H1 (cell line): ENCODE results near the gene RGP1. TPM values are rescaled to one million over a fixed set of nuclear protein-coding genes. Genes with fewer than 3 reads are reported as not detected.

Experiments
- ASH2L ChIP-seq: fragments of 200-600, 300-600 bp; sonication (generic); IDR thresholded peaks from one replicate; pipeline ENCODE4 v1.7.1; 2017; ENCODE audit warnings: low read length
- BACH1 ChIP-seq: IDR thresholded peaks from 2 replicates; pipeline ENCODE4 v1.6.1; 2012; ENCODE audit warnings: low read length, improper control_type of control experiment
- HDAC2 ChIP-seq, 2 experiments: fragments of 300-600 bp in 1 of 2; sonication (generic) in 1 of 2; IDR thresholded peaks; 2 replicates each; pipeline ENCODE4 v1.6.1; 2011 to 2012; ENCODE audit warnings: low read depth in 2 of 2, low read length in 2 of 2, mild to moderate bottlenecking in 2 of 2, moderate library complexity in 2 of 2, borderline replicate concordance in 1 of 2, inconsistent platforms in 1 of 2
- POLR2A ChIP-seq, 2 experiments: IDR thresholded peaks; 1 replicate in 1 of 2; 2 replicates in 1 of 2; pipeline ENCODE4 v1.6.1; 2011; ENCODE audit warnings: low read depth in 2 of 2, low read length in 2 of 2, mild to moderate bottlenecking in 2 of 2; ENCODE audit errors: control extremely low read depth in 1 of 2
- POLR2AphosphoS5 ChIP-seq: IDR thresholded peaks from 2 replicates; pipeline ENCODE4 v1.6.1; 2011; ENCODE audit warnings: low read depth, low read length
- SIN3A ChIP-seq, 2 experiments: IDR thresholded peaks in 1 of 2; conservative IDR thresholded peaks in 1 of 2; 2 replicates each; pipeline ENCODE4 v1.6.1; 2011 to 2012; ENCODE audit warnings: low read length in 2 of 2, improper control_type of control experiment in 1 of 2, low read depth in 1 of 2, mild to moderate bottlenecking in 1 of 2
- TAF1 ChIP-seq: IDR thresholded peaks from 2 replicates; pipeline ENCODE4 v1.6.1; 2011; ENCODE audit warnings: mild to moderate bottlenecking, low read depth, low read length
- polyA plus RNA-seq, 7 experiments: library from polyadenylated mRNA; depleted of rRNA in 3 of 7; stranded (reverse) in 5 of 7; unstranded in 2 of 7; fragments of >200 nt in 5 of 7; fragments of 200-250 nt in 2 of 7; gene quantifications; 1 replicate in 5 of 7; 2 replicates in 1 of 7; 4 replicates in 1 of 7; pipeline versions ENCODE4 v1.2.1 to v1.2.3, GENCODE V29; 2011 to 2013; ENCODE audit warnings: missing spikeins in 2 of 7, mixed read lengths in 2 of 7
- total RNA-seq: library from RNA; stranded (reverse); fragmentation: NEBNext Ultra II Directional; extraction: Animal tissue kit (Norgen Biotek cat#: 25700); gene quantifications from 2 replicates; pipeline ENCODE4 v1.2.1, GENCODE V29; 2021
- TF ChIP-seq, protein P1 (sequence below): fragments of 300-600 bp; sonication (generic); IDR thresholded peaks from 2 replicates; pipeline ENCODE4 v1.7.1; 2012; ENCODE audit warnings: low read length, moderate library complexity, mild to moderate bottlenecking, inconsistent platforms; ENCODE audit not compliant: insufficient replicate concordance

Gene RGP1
- total and polyA plus RNA-seq, 2 of the 8 experiments (the other 6 are each of a cell fraction or from before 2014, with no cell fraction given): 11.8 to 22.7 TPM

GRCh38 chr9:35757226-35757891 is 8.3 kb downstream of the RGP1 start (continued):
- TF ChIP-seq, protein P1, sequence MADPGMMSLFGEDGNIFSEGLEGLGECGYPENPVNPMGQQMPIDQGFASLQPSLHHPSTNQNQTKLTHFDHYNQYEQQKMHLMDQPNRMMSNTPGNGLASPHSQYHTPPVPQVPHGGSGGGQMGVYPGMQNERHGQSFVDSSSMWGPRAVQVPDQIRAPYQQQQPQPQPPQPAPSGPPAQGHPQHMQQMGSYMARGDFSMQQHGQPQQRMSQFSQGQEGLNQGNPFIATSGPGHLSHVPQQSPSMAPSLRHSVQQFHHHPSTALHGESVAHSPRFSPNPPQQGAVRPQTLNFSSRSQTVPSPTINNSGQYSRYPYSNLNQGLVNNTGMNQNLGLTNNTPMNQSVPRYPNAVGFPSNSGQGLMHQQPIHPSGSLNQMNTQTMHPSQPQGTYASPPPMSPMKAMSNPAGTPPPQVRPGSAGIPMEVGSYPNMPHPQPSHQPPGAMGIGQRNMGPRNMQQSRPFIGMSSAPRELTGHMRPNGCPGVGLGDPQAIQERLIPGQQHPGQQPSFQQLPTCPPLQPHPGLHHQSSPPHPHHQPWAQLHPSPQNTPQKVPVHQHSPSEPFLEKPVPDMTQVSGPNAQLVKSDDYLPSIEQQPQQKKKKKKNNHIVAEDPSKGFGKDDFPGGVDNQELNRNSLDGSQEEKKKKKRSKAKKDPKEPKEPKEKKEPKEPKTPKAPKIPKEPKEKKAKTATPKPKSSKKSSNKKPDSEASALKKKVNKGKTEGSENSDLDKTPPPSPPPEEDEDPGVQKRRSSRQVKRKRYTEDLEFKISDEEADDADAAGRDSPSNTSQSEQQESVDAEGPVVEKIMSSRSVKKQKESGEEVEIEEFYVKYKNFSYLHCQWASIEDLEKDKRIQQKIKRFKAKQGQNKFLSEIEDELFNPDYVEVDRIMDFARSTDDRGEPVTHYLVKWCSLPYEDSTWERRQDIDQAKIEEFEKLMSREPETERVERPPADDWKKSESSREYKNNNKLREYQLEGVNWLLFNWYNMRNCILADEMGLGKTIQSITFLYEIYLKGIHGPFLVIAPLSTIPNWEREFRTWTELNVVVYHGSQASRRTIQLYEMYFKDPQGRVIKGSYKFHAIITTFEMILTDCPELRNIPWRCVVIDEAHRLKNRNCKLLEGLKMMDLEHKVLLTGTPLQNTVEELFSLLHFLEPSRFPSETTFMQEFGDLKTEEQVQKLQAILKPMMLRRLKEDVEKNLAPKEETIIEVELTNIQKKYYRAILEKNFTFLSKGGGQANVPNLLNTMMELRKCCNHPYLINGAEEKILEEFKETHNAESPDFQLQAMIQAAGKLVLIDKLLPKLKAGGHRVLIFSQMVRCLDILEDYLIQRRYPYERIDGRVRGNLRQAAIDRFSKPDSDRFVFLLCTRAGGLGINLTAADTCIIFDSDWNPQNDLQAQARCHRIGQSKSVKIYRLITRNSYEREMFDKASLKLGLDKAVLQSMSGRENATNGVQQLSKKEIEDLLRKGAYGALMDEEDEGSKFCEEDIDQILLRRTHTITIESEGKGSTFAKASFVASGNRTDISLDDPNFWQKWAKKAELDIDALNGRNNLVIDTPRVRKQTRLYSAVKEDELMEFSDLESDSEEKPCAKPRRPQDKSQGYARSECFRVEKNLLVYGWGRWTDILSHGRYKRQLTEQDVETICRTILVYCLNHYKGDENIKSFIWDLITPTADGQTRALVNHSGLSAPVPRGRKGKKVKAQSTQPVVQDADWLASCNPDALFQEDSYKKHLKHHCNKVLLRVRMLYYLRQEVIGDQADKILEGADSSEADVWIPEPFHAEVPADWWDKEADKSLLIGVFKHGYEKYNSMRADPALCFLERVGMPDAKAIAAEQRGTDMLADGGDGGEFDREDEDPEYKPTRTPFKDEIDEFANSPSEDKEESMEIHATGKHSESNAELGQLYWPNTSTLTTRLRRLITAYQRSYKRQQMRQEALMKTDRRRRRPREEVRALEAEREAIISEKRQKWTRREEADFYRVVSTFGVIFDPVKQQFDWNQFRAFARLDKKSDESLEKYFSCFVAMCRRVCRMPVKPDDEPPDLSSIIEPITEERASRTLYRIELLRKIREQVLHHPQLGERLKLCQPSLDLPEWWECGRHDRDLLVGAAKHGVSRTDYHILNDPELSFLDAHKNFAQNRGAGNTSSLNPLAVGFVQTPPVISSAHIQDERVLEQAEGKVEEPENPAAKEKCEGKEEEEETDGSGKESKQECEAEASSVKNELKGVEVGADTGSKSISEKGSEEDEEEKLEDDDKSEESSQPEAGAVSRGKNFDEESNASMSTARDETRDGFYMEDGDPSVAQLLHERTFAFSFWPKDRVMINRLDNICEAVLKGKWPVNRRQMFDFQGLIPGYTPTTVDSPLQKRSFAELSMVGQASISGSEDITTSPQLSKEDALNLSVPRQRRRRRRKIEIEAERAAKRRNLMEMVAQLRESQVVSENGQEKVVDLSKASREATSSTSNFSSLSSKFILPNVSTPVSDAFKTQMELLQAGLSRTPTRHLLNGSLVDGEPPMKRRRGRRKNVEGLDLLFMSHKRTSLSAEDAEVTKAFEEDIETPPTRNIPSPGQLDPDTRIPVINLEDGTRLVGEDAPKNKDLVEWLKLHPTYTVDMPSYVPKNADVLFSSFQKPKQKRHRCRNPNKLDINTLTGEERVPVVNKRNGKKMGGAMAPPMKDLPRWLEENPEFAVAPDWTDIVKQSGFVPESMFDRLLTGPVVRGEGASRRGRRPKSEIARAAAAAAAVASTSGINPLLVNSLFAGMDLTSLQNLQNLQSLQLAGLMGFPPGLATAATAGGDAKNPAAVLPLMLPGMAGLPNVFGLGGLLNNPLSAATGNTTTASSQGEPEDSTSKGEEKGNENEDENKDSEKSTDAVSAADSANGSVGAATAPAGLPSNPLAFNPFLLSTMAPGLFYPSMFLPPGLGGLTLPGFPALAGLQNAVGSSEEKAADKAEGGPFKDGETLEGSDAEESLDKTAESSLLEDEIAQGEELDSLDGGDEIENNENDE: no peak
- TF ChIP-seq HDAC2 (IDR thresholded peaks at IDR 0.05; ENCODE audit: borderline replicate concordance in 1 of 2, low read depth in 2 of 2, low read length in 2 of 2): 0 out of 4 replicates have a peak, but pooled peaks of 1 of the 2 experiments have one; percentile 17
- TF ChIP-seq POLR2AphosphoS5: peak; percentile 59; the same call in 1 of the 2 replicates
- peak; percentile 81 for TF ChIP-seq ASH2L
- TF ChIP-seq TAF1: peak; percentile 59; the same call in 1 of the 2 replicates
- no peak for TF ChIP-seq BACH1
- no peak; a peak in 1 of 4 replicates for TF ChIP-seq SIN3A (conservative IDR thresholded peaks at IDR 0.05 in 1 of 2, IDR thresholded peaks at IDR 0.05 in 1 of 2; ENCODE audit: low read depth in 1 of 2, low read length in 2 of 2)
- TF ChIP-seq POLR2A (IDR thresholded peaks at IDR 0.05; ENCODE audit: control extremely low read depth in 1 of 2, low read depth in 2 of 2, low read length in 2 of 2): peak; percentile 14 to 68
